GM23338 (cell line): ENCODE data around the gene RSRC1. TPM values are rescaled to one million over a fixed set of nuclear protein-coding genes. Genes with fewer than 3 reads are reported as not detected.

Experiments
- ATAC-seq: fragments of 200-7000 bp; cut with Tn5 transposase; 3 replicates; pipeline ENCODE4 v1.9.1; 2020
- DNase-seq: peaks from one replicate; pipeline ENCODE4 v3.0.0-alpha.2; 2015; ENCODE audit warnings: low spot score
- H2AFZ ChIP-seq: fragments of 200-600 bp; sonication (generic); 2 replicates; pipeline ENCODE4 v1.8.0; 2016; ENCODE audit warnings: antibody characterized with exemption, mild to moderate bottlenecking, moderate library complexity
- H3F3A ChIP-seq: fragments of 200-600 bp; sonication (generic); replicated peaks from 2 replicates; pipeline ENCODE4 v1.8.0; 2017; ENCODE audit warnings: antibody characterized with exemption, mixed run types, low read depth
- H3K27ac ChIP-seq: fragments of 200-600 bp; sonication (generic); 2 replicates; pipeline ENCODE4 v1.6.1; 2016; ENCODE audit warnings: low read depth
- H3K27me3 ChIP-seq: fragments of 200-600 bp; sonication (generic); 2 replicates; pipeline ENCODE4 v1.8.0; 2016; ENCODE audit warnings: mild to moderate bottlenecking, mixed run types, moderate library complexity; ENCODE audit not compliant: insufficient read depth
- H3K36me3 ChIP-seq: fragments of 200-600 bp; sonication (generic); 2 replicates; pipeline ENCODE4 v1.8.0; 2016; ENCODE audit warnings: mild to moderate bottlenecking; ENCODE audit not compliant: insufficient read depth
- H3K4me1 ChIP-seq: fragments of 200-600 bp; sonication (generic); 2 replicates; pipeline ENCODE4 v1.8.0; 2016; ENCODE audit warnings: mild to moderate bottlenecking, moderate library complexity; ENCODE audit not compliant: insufficient read depth
- H3K4me2 ChIP-seq: fragments of 200-600 bp; sonication (generic); 2 replicates; pipeline ENCODE4 v1.7.1; 2017; ENCODE audit warnings: mixed run types
- H3K4me3 ChIP-seq: fragments of 200-600 bp; sonication (generic); 2 replicates; pipeline ENCODE4 v1.6.1; 2016; ENCODE audit warnings: mixed run types
- H3K79me2 ChIP-seq: fragments of 200-600 bp; sonication (generic); replicated peaks from 2 replicates; pipeline ENCODE4 v1.8.0; 2017; ENCODE audit warnings: mild to moderate bottlenecking; ENCODE audit not compliant: insufficient read depth
- H3K9me2 ChIP-seq: fragments of 200-600 bp; sonication (generic); 2 replicates; pipeline ENCODE4 v1.8.0; 2017; ENCODE audit not compliant: insufficient read depth
- H4K20me1 ChIP-seq: fragments of 200-600 bp; sonication (generic); replicated peaks from 2 replicates; pipeline ENCODE4 v1.8.0; 2017; ENCODE audit warnings: mild to moderate bottlenecking; ENCODE audit not compliant: insufficient read depth
- H3K27ac Mint-ChIP-seq: 2 replicates; pipeline ENCODE4 v1.8.0; 2020; ENCODE audit warnings: inconsistent platforms, mild to moderate bottlenecking, moderate library complexity, mixed read lengths
- H3K27me3 Mint-ChIP-seq: 3 replicates; pipeline ENCODE4 v1.8.0; 2022; ENCODE audit warnings: low read depth, mild to moderate bottlenecking, moderate library complexity, mixed read lengths, inconsistent platforms; ENCODE audit not compliant: insufficient read depth, poor library complexity
- H3K36me3 Mint-ChIP-seq: 3 replicates; pipeline ENCODE4 v1.8.0; 2021; ENCODE audit warnings: low read depth, mild to moderate bottlenecking, inconsistent platforms, moderate library complexity, mixed read lengths
- H3K4me1 Mint-ChIP-seq: 3 replicates; pipeline ENCODE4 v1.8.0; 2020; ENCODE audit warnings: mild to moderate bottlenecking, inconsistent platforms, mixed read lengths
- H3K4me3 Mint-ChIP-seq: 3 replicates; pipeline ENCODE4 v1.8.0; 2021; ENCODE audit warnings: moderate library complexity, mild to moderate bottlenecking, inconsistent platforms, mixed read lengths
- H3K9me3 Mint-ChIP-seq: 3 replicates; pipeline ENCODE4 v1.8.0; 2020; ENCODE audit warnings: moderate library complexity, mild to moderate bottlenecking, inconsistent platforms, mixed read lengths
- CREB1 ChIP-seq: fragments of 250-450 bp; sonication (Bioruptor Pico); IDR thresholded peaks from 2 replicates; pipeline ENCODE4 v1.5.0; 2020; ENCODE audit warnings: low read depth, mild to moderate bottlenecking, moderate library complexity
- EZH2 ChIP-seq: fragments of 200-600 bp; sonication (generic); IDR thresholded peaks from one replicate; pipeline ENCODE4 v1.8.0; 2017; ENCODE audit warnings: antibody characterized with exemption, mild to moderate bottlenecking, low read depth; ENCODE audit not compliant: unreplicated experiment
- EZH2phosphoT487 ChIP-seq: fragments of 200-600 bp; sonication (generic); IDR thresholded peaks from one replicate; pipeline ENCODE4 v1.8.1; 2018; ENCODE audit warnings: antibody characterized with exemption; ENCODE audit not compliant: unreplicated experiment
- JUNB ChIP-seq: IDR thresholded peaks from one replicate; pipeline ENCODE4 v1.6.1; 2016; ENCODE audit warnings: antibody characterized with exemption; ENCODE audit not compliant: unreplicated experiment
- NANOG ChIP-seq: IDR thresholded peaks from 2 replicates; pipeline ENCODE4 v1.6.1; 2016; ENCODE audit warnings: antibody characterized with exemption, borderline replicate concordance
- POLR2AphosphoS5 ChIP-seq: IDR thresholded peaks from 2 replicates; pipeline ENCODE4 v1.6.1; 2016; ENCODE audit warnings: antibody characterized with exemption, low read depth
- STAT1 ChIP-seq: IDR thresholded peaks from one replicate; pipeline ENCODE4 v1.6.1; 2016; ENCODE audit warnings: antibody characterized with exemption; ENCODE audit not compliant: unreplicated experiment
- ZNF114 ChIP-seq: fragments of 250-450 bp; sonication (Bioruptor Pico); IDR thresholded peaks from 2 replicates; pipeline ENCODE4 v1.5.0; 2020; ENCODE audit warnings: mild to moderate bottlenecking, moderate library complexity
- ZNF331 ChIP-seq: fragments of 250-450 bp; sonication (Bioruptor Pico); IDR thresholded peaks from 2 replicates; pipeline ENCODE4 v1.5.0; 2020; ENCODE audit warnings: low read depth, mild to moderate bottlenecking, moderate library complexity
- polyA plus RNA-seq: library from polyadenylated mRNA; unstranded; fragments of >200 nt; fragmentation: Nextera tagmentation; extraction: Ambion mirVana; gene quantifications from 2 replicates; pipeline ENCODE4 v1.2.1, GENCODE V29; 2016
- total RNA-seq: library from RNA; depleted of rRNA; stranded (reverse); fragments of >200 nt; shearing (Covaris generic); gene quantifications from 2 replicates; pipeline ENCODE4 v1.2.3, GENCODE V29; 2014
- TF ChIP-seq, protein P1 (sequence below): IDR thresholded peaks from 2 replicates; pipeline ENCODE4 v1.6.1; 2016; ENCODE audit warnings: antibody characterized with exemption
- TF ChIP-seq, protein P2 (sequence below), 2 experiments: fragments of 200-600 bp in 1 of 2; sonication (generic) in 1 of 2; conservative IDR thresholded peaks; 2 replicates each; pipeline versions ENCODE4 v1.5.1 to v1.6.1; 2016 to 2017; ENCODE audit warnings: antibody characterized with exemption in 2 of 2, low read depth in 2 of 2, mild to moderate bottlenecking in 2 of 2, moderate library complexity in 1 of 2
- TF ChIP-seq, protein P3 (sequence below): IDR thresholded peaks from one replicate; pipeline ENCODE4 v1.6.1; 2018; ENCODE audit warnings: antibody characterized with exemption; ENCODE audit not compliant: unreplicated experiment
- TF ChIP-seq, protein P4 (sequence below): fragments of 250-450 bp; sonication (Bioruptor Pico); IDR thresholded peaks from 2 replicates; pipeline ENCODE4 v1.5.0; 2020; ENCODE audit warnings: mild to moderate bottlenecking, moderate library complexity

RSRC1 gene
- total and polyA plus RNA-seq, 2 experiments from 2014 or later: 32.5 to 76.8 TPM

DNA sequence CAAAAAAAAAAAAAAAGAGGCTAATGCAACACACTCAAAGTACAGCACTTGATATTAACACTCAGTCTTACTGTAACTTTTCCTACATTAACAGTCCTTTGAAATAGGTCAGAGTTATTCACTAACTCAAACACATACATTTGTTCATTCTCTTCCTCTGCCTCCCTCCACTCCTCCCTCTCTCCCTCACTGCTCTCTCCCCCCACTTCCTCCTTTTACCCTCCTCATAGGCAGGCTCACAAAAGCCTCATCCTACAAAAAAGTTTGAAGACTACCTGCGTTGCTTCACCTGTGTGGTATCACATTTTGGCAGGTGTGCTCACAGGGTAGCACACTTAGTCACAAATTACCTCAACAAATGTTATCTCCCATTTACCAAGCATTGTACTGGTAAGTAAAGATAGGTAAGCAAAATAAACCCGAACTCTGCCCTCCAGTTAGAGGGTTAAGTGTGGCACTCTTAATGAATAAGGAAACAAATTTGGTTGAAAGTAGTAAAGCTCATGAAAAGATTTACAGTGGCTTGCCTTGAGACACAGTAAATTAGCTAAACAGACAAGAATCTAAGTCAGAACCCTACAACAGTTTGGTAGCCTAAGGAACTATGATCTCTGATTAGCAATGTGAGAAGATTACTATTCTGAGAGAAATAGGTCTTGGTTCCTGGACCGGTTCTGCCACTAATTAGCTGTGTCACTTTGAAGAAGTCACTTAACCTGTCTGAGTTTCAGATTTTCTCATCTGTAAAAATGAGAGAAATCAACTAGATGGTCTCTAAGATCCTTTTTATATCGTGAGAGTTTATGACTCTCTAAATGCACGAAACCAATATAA lies 310.1 kb downstream of the RSRC1 start:
- Mint-ChIP-seq H3K27ac (peak overlapping the region; percentile 42), H3K36me3 (no peaks in the 10 kb centered on the region), H3K9me3 (no peaks in the 10 kb centered on the region), H3K4me1 (peaks cover 5% of the 10 kb centered on the region; the same call in 2 of the 3 replicates), H3K4me3 (no peak overlapping the region), H3K27me3 (no peaks in the 10 kb centered on the region)
- Histone ChIP-seq H3K9me2 (no peaks in the 10 kb centered on the region), H3K4me1 (0 out of 2 replicates have a peak, but pooled peaks cover 3% of the 10 kb centered on the region), H3K27me3 (no peaks in the 10 kb centered on the region), H3K36me3 (no peaks in the 10 kb centered on the region), H3F3A (no peaks in the 10 kb centered on the region), H4K20me1 (no peaks in the 10 kb centered on the region), H2AFZ (no peak overlapping the region), H3K4me2 (no peak overlapping the region), H3K27ac (no peak overlapping the region), H3K4me3 (no peak overlapping the region), H3K79me2 (no peaks in the 10 kb centered on the region)
- no peak for DNase-seq
- peak; percentile 42; the same call in 2 of the 3 replicates for ATAC-seq
- TF ChIP-seq JUNB: no peak
- TF ChIP-seq, protein P1, sequence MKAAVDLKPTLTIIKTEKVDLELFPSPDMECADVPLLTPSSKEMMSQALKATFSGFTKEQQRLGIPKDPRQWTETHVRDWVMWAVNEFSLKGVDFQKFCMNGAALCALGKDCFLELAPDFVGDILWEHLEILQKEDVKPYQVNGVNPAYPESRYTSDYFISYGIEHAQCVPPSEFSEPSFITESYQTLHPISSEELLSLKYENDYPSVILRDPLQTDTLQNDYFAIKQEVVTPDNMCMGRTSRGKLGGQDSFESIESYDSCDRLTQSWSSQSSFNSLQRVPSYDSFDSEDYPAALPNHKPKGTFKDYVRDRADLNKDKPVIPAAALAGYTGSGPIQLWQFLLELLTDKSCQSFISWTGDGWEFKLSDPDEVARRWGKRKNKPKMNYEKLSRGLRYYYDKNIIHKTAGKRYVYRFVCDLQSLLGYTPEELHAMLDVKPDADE: no peak
- TF ChIP-seq NANOG: no peak
- TF ChIP-seq, protein P2, sequence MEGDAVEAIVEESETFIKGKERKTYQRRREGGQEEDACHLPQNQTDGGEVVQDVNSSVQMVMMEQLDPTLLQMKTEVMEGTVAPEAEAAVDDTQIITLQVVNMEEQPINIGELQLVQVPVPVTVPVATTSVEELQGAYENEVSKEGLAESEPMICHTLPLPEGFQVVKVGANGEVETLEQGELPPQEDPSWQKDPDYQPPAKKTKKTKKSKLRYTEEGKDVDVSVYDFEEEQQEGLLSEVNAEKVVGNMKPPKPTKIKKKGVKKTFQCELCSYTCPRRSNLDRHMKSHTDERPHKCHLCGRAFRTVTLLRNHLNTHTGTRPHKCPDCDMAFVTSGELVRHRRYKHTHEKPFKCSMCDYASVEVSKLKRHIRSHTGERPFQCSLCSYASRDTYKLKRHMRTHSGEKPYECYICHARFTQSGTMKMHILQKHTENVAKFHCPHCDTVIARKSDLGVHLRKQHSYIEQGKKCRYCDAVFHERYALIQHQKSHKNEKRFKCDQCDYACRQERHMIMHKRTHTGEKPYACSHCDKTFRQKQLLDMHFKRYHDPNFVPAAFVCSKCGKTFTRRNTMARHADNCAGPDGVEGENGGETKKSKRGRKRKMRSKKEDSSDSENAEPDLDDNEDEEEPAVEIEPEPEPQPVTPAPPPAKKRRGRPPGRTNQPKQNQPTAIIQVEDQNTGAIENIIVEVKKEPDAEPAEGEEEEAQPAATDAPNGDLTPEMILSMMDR (conservative IDR thresholded peaks at IDR 0.05; ENCODE audit: low read depth in 2 of 2): no peak
- no peak for TF ChIP-seq EZH2phosphoT487
- TF ChIP-seq, protein P3, sequence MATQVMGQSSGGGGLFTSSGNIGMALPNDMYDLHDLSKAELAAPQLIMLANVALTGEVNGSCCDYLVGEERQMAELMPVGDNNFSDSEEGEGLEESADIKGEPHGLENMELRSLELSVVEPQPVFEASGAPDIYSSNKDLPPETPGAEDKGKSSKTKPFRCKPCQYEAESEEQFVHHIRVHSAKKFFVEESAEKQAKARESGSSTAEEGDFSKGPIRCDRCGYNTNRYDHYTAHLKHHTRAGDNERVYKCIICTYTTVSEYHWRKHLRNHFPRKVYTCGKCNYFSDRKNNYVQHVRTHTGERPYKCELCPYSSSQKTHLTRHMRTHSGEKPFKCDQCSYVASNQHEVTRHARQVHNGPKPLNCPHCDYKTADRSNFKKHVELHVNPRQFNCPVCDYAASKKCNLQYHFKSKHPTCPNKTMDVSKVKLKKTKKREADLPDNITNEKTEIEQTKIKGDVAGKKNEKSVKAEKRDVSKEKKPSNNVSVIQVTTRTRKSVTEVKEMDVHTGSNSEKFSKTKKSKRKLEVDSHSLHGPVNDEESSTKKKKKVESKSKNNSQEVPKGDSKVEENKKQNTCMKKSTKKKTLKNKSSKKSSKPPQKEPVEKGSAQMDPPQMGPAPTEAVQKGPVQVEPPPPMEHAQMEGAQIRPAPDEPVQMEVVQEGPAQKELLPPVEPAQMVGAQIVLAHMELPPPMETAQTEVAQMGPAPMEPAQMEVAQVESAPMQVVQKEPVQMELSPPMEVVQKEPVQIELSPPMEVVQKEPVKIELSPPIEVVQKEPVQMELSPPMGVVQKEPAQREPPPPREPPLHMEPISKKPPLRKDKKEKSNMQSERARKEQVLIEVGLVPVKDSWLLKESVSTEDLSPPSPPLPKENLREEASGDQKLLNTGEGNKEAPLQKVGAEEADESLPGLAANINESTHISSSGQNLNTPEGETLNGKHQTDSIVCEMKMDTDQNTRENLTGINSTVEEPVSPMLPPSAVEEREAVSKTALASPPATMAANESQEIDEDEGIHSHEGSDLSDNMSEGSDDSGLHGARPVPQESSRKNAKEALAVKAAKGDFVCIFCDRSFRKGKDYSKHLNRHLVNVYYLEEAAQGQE: no peak
- no peak for TF ChIP-seq POLR2AphosphoS5
- TF ChIP-seq EZH2: no peak
- TF ChIP-seq CREB1: no peak
- no peak for TF ChIP-seq ZNF331
- no peak for TF ChIP-seq STAT1
- TF ChIP-seq, protein P4, sequence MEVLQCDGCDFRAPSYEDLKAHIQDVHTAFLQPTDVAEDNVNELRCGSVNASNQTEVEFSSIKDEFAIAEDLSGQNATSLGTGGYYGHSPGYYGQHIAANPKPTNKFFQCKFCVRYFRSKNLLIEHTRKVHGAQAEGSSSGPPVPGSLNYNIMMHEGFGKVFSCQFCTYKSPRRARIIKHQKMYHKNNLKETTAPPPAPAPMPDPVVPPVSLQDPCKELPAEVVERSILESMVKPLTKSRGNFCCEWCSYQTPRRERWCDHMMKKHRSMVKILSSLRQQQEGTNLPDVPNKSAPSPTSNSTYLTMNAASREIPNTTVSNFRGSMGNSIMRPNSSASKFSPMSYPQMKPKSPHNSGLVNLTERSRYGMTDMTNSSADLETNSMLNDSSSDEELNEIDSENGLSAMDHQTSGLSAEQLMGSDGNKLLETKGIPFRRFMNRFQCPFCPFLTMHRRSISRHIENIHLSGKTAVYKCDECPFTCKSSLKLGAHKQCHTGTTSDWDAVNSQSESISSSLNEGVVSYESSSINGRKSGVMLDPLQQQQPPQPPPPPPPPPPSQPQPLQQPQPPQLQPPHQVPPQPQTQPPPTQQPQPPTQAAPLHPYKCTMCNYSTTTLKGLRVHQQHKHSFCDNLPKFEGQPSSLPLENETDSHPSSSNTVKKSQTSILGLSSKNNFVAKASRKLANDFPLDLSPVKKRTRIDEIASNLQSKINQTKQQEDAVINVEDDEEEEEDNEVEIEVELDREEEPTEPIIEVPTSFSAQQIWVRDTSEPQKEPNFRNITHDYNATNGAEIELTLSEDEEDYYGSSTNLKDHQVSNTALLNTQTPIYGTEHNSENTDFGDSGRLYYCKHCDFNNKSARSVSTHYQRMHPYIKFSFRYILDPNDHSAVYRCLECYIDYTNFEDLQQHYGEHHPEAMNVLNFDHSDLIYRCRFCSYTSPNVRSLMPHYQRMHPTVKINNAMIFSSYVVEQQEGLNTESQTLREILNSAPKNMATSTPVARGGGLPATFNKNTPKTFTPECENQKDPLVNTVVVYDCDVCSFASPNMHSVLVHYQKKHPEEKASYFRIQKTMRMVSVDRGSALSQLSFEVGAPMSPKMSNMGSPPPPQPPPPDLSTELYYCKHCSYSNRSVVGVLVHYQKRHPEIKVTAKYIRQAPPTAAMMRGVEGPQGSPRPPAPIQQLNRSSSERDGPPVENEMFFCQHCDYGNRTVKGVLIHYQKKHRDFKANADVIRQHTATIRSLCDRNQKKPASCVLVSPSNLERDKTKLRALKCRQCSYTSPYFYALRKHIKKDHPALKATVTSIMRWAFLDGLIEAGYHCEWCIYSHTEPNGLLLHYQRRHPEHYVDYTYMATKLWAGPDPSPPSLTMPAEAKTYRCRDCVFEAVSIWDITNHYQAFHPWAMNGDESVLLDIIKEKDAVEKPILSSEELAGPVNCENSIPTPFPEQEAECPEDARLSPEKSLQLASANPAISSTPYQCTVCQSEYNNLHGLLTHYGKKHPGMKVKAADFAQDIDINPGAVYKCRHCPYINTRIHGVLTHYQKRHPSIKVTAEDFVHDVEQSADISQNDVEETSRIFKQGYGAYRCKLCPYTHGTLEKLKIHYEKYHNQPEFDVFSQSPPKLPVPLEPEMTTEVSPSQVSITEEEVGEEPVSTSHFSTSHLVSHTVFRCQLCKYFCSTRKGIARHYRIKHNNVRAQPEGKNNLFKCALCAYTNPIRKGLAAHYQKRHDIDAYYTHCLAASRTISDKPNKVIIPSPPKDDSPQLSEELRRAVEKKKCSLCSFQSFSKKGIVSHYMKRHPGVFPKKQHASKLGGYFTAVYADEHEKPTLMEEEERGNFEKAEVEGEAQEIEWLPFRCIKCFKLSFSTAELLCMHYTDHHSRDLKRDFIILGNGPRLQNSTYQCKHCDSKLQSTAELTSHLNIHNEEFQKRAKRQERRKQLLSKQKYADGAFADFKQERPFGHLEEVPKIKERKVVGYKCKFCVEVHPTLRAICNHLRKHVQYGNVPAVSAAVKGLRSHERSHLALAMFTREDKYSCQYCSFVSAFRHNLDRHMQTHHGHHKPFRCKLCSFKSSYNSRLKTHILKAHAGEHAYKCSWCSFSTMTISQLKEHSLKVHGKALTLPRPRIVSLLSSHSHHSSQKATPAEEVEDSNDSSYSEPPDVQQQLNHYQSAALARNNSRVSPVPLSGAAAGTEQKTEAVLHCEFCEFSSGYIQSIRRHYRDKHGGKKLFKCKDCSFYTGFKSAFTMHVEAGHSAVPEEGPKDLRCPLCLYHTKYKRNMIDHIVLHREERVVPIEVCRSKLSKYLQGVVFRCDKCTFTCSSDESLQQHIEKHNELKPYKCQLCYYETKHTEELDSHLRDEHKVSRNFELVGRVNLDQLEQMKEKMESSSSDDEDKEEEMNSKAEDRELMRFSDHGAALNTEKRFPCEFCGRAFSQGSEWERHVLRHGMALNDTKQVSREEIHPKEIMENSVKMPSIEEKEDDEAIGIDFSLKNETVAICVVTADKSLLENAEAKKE (CRISPR knock-in tag): no peak
- TF ChIP-seq ZNF114: no peak
